A204.1 (cell line): Measurements from ENCODE around the gene GAB2.

ENCODE experiments used
- FAIRE-seq: peaks from 2 replicates; lab custom pipeline; 2012; peaks lifted over from hg19 to GRCh38; lab: Jason Lieb, UNC

GAB2 gene

DNA sequence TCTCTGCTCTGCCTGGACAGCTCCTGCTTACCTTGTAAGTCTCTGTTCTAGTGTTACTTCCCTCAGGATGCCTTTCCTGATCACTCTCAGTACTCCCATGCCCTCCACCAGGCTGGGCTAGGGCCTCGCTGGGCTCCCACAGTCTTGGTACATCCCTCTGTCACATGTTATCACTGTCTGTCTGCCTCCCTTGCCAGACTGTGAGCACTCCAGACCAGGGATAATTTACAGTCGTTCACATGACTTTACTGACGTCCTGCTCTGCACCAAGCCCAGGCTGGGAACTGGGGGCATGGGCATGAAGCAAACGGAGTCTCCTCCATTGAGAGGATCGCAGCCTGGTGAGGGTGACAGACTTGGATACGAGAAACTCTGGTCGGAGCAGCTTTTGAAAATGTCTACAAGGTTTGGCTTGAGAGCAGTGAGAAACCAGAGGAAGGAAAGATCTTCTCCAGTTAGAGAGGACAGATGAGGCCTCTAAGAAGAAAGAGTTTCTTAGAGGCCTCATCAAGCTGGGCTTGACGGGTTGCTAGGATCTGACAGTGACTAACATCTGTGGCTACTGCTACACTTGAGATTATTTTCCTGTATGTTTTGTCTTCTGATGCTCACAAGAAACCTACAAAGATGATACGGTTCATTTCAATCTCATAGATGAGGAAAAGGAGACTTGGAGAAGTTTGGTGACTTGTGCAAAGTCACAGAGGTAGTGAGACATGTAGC, 216.4 kb downstream of the GAB2 start:
- no peak for FAIRE-seq

DNA sequence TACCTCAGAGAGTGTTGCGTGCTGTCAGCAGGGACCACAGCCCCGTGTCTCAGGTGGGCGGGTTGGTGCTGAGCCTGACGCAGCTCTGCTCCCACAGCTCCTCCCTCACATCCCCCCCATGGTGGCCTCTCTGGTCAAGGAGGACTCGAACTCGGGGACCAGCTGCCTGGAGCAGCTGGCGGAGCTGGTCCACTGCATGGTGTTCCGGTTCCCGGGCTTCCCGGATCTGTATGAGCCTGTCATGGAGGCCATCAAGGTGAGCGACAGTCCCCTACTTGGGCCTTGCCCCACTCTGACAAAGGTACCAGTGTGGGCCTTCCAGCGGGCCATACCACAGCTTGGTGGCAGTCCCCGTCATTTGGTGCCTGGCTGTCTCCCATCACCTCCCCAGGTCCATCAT, 217.1 kb downstream of the GAB2 start:
- FAIRE-seq: no peak

DNA sequence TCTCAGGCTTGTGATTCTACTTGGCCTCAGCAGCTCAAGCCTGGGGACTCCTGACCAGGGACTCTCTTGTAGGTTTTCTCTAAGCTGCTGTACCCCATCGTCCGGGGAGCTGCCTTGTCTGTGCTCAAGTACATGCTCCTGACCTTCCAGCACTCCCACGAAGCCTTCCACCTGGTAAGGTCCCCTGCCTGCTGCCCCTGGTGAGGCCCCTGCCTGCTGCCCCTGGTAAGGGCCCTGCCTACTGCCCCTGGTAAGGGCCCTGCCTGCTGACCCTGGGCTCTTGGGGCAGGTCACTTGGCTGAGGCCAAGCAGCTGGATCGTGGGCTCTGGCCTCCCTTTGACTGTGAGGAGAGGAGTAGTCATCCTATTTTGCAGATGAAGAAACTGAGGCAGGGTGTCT, 217.6 kb downstream of the GAB2 start:
- no peak for FAIRE-seq

DNA sequence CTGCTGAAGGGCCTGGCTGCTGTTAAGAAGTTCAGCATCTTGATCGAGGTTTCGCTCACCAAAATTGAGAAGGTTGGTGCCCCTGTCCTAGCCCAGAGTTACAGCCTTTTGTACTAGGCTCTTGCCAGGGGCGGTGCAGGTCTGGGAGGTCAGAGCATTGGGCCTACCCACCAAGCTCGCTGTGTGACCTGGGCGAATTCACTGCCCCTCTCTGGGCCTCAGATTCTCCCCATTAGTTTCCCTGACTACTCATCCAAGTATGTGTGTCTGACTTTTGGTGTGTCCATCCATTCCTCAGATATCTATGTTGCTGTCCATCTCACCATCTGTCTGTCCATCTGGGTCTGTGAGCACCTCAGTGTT, 218.0 kb downstream of the GAB2 start:
- FAIRE-seq: no peak

DNA sequence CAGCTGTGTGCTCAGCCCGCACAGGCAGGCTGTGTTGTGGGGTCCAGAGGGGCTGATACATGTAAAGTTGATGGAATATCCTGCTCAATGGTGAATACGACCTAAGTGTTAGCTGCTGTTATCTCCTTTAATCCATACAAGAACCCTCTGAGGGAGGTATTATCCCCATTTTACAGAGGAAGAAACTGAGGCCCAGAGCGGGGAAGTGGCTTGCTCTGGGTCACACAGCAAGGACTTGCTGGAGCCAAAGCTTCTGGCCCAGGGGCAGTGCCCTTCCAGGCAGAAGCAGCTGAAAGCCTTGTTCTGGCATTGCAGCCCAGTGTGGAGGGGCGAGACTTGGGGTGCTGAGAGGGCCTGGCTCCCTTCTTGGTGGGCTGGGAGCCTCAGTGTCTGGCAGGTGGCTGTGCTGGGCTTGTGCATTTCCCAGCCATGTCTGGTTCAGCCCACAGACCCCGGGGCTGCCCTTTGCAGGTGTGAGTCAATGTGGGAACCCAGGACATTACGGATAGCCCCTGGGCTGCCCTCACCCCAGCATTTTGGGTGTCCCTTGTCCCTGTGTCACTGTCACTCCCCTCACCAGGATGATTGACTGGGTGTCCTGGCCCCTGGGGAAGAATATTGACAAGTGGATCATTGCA, 218.5 kb downstream of the GAB2 start:
- no peak for FAIRE-seq

DNA sequence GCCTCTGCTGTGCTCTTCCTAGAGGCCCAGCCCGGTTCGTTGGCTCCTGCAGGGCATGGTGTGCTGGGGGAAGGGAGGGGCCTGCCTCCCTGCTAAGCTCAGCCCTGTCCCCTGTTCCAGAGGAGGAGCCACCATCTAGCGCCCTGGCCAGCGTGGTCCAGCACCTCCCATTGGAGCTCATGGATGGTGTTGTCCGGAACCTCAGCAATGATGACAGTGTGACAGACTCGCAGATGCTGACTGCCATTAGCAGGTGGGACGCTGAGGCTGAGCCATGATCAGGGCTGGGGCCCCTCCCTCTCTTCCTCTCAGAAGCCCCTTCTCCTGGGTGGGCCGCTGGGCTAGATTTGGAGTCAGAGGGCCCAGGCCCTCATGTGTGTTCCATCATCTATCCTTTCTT, 219.8 kb downstream of the GAB2 start:
- FAIRE-seq: no peak

DNA sequence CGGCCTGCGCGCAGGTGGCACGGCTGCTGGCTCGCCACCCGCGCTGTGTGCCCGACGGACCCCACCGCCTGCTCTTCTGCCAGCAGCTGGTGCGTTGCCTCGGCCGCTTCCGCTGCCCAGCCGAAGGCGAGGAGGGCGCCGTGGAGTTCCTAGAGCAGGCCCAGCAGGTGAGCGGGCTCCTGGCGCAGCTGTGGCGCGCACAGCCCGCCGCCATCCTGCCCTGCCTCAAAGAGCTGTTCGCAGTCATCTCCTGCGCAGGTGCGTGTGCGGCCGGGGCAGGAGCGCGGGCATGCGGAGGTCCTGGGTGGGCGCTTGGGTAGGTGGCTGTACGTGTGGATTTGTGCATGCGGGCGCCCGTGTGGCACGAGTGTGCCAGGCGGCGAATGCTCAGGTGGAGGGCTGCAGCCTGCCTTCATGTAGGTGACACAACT, 220.9 kb downstream of the GAB2 start:
- no peak for FAIRE-seq

DNA sequence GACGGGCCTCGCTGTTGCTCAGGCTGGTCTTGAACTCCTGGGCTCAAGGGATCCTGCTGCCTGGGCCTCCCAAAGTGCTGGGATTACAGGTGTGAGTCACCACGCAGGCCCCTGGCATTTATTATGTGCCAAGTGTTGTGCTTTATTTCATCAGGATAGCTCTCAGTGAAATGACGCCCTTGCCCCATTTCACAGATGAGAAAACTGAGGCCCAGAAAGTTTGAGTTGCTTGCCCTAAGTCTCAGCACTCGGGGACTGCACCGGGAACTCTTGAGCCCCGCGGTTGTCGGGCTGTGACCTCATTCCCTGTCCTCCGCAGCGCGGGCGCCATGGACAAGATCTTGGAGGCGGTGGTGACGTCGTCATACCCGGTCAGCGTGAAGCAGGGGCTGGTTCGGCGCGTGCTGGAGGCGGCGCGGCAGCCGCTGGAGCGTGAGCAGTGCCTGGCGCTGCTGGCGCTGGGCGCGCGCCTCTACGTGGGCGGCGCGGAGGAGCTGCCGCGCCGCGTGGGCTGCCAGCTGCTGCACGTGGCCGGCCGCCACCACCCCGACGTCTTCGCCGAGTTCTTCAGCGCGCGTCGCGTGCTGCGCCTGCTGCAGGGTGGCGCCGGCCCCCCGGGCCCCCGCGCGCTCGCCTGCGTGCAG, 221.6 kb downstream of the GAB2 start:
- FAIRE-seq: no peak

DNA sequence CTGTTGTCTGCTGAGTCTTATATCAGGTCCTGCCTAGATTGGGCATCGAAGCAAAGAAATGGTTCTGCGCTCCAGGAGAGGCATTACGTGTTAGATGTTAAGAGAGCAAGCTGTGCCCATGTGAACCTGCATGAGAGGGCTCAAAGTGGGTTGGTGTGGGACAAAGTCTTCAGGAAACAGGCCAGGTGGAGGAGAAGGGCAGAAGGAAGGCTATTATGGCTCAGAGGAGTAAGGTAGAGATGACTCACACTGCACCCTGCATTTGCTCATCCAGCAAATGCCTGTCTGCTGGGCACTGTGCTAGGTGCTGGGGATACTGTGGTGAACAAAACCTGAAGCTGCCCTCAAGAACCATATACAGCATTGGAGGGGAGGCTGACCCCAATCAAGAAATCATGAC, 223.1 kb downstream of the GAB2 start:
- no peak for FAIRE-seq

DNA sequence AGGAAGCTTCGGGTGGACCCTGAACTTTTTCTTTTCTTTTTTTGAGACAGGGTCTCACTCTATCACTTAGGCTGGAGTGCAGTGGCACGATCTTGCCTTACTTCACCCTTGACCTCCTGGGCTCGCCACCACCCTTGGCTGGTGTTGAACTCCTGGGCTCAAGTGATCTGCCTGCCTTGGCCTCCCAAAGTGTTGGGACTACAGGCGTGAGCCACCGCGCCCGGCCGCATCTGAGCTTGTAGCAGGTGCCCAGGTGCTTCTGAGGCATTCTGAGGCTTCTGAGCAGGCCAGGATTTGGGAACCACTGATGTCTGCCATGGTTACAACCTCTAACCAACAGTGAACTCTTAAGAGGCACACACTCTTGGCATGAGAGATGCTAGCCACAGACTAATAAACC, 223.8 kb downstream of the GAB2 start:
- FAIRE-seq: no peak

DNA sequence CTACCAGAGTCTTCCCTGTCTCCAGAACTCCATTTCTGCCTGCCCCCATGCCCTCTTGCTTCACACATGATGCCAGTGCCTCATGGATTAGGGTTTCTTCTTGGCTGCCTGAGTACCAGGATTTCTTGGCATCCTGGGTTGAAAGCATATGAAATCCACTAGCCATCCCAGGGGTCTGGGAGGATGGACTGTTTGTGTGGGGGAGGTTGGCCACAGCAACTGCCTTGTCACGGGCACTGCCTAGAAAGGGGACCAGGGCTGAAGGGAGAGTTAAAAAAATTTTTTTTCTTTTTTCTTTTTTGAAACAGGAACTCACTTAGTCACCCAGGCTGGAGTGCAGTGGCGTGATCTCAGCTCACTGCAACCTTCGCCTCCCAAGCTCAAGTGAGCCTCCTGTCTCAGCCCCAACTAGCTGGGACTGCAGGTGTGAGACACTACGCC, 224.7 kb downstream of the GAB2 start:
- FAIRE-seq: no peak

DNA sequence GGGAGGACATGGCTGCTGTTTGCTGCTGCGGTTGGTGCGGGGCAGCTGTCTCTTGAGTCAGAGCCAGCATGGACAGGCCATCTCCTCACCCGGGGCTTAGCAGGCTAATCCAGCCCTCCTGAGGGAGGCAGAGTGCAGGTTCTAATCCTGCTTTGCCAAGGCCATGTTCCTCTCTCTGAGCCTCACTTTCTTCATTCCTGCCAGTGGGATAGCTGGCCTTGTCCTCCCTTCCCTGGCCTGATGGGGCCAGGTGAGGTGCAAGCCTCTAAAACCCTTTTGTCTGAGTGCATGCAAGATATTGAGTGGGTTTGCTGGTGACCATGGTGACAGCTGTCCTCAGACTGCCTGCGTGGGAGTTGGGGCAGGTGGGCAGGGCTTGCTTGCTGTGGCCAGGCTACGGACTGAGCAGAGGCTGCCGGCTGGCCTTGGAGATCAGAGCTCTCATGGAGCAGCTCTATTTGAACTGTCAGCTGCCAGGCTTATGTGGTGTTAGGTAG, 225.3 kb downstream of the GAB2 start:
- FAIRE-seq: no peak

DNA sequence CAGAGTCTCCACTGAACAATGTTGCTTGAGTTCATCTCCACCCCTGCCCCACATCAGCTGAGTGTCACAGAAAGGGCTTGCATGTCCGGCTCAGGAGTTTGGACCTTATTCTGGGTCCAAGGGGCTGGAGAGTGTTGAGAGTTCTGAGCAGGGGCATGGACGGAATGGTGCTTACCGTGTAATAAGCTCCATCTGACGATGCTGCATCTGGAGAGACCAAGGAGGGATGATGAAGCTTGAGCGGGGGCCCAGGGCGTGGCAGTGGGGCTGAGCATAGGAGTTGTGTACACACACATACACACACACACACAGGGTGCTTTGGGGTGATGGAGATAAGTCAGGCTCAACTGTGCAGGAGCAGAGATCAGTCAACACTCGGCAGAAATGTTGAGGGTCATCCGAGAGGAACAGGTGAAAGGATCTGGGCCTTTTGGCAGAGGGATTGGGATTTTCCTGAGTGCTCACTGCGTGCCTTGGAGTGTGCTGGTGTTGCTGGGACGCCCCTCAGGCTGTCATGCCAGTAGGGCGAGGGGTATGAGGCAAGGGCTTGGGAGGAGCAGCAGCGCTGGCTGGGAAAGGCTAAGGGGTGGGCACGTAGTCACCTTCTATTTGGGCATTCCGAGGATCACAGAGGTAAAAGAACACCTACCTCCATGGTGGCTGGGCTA, 226.6 kb downstream of the GAB2 start:
- FAIRE-seq: no peak

DNA sequence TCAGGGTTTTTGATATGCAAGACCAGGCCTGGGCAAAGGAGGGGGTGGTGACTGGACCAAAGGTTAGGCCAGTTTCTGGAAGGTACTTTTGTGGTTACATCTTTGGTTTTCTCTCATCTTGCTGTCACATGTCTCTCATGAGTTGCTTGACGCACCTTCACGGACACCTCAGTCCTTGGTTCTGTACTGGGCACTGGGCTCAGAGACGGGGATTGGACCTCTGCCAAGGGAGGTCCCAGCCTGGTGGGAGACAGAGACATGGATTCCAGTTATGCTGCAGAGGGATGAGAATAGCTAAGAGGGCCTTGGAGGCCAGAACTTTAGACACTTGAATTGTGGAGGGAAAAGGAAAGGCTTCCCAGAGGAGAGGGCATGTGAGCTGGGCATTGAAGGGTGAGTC, 227.2 kb downstream of the GAB2 start:
- no peak for FAIRE-seq

DNA sequence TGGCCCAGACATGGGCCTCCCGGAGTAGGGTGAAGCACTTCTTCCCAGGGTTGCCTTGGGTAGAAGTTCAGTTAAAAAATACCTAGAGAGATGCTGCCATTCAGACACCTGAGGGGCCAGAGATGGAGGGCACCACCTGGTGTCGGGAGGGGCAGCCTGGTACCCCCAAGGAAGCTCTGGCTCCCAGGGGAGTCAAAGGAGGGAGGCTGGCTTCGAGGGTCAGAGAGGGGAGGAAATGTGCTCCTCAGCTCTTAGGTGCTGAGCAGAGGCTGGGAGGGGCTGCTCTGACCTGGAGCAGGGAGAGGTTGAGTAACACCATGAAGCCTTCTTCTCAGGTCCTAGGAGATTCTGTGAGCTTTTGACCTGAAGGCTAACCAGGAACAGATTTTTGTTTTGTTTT, 227.8 kb downstream of the GAB2 start:
- FAIRE-seq: no peak

DNA sequence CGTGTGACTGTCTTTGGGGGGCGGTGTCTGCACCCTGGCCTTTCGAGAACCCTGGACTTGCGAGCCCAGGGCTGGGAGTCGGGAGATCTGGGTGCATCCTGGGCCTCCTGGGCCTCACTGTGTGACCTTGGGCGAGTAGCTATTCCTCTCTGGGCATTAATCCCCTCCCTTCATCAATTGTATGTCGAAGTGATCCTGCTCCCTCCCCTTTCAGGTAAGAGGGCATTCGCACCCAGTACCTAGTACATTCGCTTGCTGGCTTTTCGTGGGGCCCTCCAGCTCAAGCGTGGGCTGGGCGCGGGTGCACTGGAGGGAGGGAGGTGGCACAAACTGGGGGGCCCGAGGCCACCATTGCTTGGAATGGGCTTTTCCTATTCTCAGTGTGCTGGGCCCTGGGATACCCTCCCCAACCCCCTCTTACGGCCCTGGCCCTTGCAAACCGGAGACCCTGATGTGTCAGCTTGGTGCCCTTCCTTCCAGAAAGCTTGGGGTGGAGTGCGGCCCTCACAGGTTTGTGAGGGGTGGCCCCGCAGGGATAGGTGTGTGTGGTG, 228.4 kb downstream of the GAB2 start:
- FAIRE-seq: no peak

DNA sequence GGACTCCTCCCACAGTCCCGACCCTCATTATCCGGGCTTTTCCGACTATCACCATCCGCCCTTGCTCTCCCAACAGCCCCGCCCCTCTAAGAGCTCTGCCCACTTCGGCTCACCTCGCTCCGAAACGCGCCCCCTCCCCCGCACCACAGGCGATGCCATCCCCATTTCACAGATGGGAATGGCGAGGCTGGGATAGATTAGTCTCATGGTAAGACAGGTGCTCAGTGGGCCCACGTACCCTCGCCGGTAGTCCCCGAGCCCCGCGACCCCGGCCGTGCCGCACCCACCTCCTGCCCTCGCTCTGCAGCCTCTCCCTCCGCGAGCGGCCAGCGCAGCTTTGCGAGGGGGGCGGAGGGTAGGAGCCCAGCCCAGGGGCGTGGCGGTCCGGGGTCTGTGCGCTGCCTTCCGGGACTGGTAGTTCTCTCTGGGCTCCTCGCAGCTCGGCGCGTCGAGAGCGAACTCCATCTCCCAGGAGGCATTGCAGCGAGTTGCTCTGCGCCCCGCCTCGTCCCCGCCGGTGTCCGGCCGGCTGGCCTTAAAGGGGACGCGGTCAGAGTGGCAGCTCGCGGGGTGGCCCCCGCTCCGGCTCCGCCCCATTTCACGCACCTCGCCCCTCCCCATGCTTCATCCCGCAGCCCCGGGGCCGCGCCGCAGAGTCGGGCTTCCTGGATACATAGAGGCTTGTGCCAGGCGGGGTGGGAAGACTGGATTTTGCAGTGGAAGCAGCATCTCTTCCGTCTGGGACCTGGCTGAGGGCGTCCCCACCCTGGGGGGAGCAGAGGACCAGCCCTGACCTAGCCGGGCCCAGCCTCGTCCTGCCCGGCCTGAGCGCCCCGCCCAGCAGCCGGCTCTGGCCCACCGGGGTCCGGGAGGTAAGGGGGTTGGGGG, 229.1 kb downstream of the GAB2 start, which contains the start of the genes KCTD21 and USP35:
Gene KCTD21 (minus strand): TSS at position 341 of the 888 bp plus-strand sequence. CDS start 14,072 bp downstream, outside the sequence.
Gene USP35 (plus strand): TSS at position 634 of the 888 bp plus-strand sequence. CDS start 7,327 bp downstream, outside the sequence.
- FAIRE-seq: peak; percentile 84

DNA sequence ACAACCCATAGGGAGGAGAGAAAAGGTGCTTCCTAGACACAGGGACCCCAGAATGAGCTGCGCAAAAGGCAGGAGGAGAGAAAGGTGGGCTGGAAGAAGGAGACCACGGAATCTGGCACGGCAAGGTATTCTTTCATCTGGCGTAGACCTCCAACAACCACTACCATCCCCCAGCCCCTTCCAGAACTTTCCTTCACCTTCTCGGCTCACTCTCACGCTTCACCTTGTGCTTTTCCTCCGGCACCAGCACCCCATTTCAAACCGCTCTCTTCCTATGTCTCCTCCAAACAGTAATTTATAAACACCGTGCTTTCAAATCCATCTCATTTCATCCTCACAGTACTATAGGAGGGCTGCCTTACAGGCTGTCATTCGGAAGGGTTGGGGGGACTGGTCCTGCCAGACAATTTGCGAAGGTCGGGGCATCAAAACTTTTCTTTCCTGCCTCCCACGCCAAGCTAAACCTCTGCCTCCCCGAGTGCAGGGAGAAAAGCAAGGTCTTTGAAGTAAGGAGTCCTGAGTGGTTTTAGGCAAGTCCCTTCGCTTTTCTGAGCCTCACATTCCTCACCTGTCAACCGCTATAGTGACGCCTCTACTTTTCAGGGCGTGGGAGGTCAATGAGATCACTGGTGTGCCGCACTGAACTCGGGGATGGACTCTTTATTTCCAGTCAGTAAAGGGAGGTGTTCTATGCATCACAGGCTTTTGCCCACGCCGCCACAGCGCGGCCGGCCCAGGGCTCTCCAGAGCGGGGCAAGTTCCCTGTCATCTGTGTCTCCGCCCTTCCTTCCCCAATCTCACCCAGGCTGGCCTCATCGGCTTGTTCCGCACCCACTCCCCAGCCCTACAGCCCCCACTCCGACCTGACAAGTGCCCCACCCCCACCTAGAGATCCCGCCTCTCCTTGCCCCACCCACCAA, 230.0 kb downstream of the GAB2 start:
- no peak for FAIRE-seq

DNA sequence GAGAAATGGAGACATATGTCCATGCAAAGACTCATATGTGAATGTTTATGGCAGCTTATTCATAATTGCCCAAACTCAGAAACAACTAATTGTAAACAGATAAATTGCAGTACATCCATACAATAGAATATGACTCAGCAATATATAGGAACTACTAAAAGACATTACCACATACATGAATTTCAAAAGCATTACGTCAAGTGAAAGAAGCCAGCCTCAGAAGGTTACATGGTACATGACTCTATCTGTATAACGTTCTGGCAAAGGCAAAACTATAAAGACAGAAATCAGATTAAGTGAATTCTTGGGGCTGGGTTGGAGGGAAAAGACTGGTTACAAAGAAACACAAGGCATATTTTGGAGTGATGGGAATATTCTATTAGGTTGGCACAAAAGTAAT, 236.4 kb downstream of the GAB2 start:
- FAIRE-seq: no peak

DNA sequence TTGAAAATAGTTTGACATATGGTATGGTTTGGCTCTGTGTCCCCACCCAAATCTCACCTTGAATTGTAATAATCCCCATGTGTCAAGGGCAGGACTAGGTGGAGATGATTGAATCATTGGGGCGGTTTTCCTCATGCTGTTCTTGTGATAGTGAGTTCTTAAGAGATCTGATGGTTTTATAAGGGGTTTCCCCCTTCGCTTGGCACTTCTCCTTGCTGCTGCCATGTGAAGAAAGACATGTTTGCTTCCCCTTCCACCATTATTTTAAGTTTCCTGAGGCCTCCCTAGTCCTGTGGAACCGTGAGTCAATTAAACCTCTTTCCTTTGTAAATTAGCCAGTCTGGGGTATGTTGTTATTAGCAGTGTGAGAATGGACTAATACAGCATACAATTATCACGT, 236.9 kb downstream of the GAB2 start:
- FAIRE-seq: no peak
